ENCODE results near the gene SGCD.
"Not testable (repeated sequence)": the region's sequence is repeated elsewhere in the genome, so short reads cannot be mapped to it uniquely, and the experiment has no call there.

Gene SGCD

GRCh38 chr5:156654444-156654843 is 327.5 kb downstream of the SGCD start:
- no peak for DNase-seq

DNA sequence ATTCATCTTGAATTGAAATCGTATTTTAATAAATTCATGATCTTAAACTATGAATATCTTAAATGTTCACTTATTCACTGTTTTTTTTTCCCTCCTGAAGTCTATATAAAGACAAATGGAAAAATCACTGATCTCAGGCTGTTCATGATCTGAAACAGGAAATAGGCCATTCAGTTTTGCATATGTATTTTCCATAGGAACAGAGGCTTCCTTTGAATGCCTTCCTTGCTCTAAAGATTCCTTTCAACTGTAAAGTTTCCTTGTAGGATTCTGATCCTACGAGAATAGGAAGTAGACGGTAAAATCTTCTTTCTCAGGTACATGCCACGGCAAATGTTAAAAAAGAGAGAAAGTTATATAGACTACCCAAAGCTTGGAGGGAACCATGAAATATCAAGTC is 328.8 kb downstream of the SGCD start:
- no peak for DNase-seq

DNA sequence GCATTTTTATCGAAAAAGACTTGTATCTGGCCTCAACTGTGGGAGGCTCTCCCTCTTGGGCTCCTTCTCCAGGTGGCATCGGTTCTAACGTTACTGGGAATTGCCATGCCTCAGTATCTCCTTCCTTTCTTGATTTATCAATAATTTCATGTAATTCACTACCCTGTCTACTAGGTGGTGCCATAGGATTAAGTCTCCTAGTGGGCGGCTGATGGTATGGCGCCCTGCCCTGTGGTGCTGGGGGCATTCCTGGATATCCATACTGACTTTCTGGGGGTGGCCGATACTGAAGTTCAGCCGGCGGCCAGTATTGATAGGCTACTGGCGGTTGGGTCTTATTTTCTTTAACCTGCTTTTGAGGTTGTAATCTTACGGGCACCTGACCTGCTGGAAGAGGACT is 337.9 kb downstream of the SGCD start:
- DNase-seq, result not testable (repeated sequence)

- DNase-seq, result not testable (repeated sequence)
Measured at GRCh38 chr5:156666686-156667085, 339.7 kb downstream of the SGCD start.

DNA sequence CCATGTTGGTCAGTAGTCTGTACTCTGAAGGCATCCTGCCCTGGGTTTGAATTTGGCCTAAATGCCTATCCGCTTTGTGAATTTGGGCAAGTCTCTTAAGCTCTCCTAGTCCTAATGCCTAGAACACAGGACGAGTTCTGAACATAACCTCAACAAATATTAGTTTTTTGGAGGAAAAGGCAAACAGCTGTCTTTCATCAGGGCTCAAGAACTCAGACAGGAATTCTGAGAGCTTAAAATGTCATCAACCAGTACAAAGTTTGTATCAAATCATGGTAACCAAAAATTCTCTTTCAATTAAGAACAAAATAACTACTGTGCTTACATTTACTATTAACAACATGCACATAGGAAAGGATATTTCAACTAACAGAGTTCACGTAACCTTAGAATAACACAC is 340.7 kb downstream of the SGCD start:
- DNase-seq, result no peak

DNA sequence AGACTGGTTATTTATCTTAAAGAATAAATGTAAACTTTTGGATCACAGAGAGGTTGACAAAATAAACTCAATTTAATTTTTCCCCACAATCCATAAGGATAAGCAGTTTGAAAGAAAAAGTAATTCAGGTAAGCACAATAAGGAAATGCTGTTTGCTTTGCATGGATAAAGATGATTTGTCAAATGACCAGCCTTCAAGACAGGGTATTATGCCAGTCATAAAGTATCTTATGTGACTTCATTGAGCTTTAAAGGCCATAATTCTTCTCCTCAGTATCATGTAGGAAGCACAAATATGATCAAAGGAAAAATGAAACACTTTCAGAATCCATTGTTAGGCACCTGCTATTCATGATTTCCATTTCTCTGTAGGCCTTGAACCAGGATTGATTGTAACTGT is 342.5 kb downstream of the SGCD start:
- no peak for DNase-seq

- DNase-seq, result no peak
Measured at GRCh38 chr5:156670615-156671014, 343.7 kb downstream of the SGCD start.

GRCh38 chr5:156675395-156675794 is 348.4 kb downstream of the SGCD start:
- no peak for DNase-seq

DNA sequence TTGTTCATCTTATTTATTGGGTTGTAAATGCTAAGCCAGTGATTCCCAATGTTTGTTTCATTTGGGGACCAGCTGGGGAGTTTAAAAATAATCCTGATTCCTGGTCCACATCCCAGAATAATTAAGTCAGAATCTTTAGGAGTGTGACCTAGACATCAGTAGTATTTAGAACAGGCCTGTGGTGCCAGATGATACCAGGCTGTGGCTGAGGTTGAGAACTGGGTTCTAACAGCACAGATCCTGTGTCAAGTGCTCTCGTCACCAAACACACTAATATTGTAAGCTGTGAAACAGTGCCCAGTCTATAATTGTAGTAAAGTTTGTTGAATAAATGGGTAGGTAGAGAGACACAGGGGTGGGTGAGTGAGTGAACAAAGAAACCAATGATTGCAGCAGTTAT is 351.0 kb downstream of the SGCD start:
- DNase-seq, result no peak

DNA sequence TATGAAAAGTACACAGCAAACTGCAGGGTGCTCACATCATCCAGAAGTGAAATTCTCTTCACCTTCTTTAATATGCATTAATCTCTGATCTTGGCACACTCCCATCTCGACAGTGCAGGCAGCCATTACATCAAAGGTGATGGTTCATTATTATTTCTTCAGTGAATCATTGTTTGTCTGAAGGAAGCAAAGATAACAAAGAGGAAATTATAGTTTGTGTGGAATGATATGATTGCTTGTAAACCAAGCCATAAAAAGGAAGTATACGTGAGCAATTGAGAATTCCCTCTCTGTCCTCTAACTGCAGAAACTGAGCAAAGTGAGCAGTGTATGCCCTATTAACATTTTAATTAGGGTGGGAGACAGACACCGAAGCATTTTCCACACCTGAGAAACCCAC is 351.5 kb downstream of the SGCD start:
- DNase-seq, result no peak

GRCh38 chr5:156680831-156681230 is 353.9 kb downstream of the SGCD start:
- no peak for DNase-seq

GRCh38 chr5:156681265-156681664 is 354.3 kb downstream of the SGCD start:
- DNase-seq, result no peak

DNA sequence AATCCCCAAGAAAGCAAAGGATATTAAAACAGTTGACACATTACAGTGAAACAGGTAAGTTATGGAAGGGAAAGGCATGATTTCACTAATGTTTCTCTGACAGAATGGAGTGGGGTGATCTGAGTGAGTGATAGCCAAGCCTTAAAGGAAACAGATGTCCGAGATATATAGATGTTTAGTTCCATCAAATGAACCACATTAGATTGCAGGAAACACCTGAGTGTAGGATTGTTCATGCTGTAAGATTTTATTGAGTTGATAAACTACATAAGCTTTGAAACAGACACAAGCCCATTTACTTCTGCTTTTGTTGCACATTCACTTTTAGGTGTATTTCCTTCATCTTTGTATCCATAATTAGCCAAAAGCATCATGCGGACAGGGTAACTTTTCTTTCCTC is 356.0 kb downstream of the SGCD start:
- no peak for DNase-seq

DNA sequence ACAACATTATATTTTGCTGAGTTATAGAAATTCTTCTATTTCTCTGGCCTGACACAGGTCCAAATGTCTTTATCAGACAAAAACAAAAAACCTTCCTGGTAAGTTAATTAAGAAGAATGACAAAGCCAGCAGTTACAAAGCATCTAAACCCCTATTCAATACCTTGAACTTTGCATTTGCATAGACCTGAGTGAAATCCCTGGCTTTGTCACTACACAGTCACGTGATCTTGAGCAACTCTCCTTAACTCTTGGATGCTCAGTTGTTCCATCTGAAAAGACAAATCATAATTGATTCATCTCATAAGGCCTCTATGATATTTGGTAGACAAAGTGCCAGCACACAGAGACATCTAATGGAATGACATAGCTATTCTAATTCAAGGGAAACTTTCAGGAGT is 356.5 kb downstream of the SGCD start:
- no peak for DNase-seq

DNA sequence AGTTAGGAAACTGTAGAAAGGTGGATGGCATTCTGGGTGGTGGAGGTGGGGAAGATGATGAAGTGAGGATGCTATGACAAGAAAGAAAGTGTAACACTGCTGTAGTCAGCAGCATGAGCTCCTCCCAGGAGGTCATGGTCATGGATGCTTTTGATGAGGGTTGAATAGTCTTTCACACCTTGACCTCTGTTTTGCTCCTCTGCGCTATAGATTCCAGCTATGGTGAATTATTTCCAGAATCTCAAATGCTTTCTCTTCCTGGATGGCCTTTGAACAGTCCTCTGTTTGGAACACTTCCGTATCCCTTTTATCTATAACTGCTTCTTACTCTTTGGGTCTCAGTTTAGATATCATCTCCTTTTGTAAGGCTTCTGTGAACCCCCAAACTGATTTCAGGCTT is 357.3 kb downstream of the SGCD start:
- DNase-seq, result no peak

- no peak for DNase-seq
Measured at GRCh38 chr5:156685481-156685880, 358.5 kb downstream of the SGCD start.

GRCh38 chr5:156686380-156686779 is 359.4 kb downstream of the SGCD start:
- DNase-seq, result no peak

DNA sequence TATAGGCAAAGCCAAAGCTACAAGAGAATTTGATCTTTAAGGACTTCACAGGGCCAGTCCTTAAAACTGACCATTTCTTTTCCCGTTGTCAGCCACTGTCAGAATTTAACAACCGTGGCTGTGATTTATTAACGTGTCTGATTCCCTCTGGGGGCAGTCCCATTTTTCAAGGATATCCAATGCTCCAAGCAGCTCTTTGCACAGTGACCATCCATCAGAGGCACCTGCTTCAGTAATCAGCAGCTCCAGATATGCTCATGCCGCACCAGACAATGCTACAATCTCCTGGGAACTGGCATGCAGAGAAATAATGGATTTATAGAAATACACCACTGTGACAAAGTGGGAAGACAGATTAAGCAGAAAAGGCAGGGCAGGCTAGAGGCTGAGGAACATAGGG is 359.8 kb downstream of the SGCD start:
- DNase-seq, result no peak

- no peak for DNase-seq
Measured at GRCh38 chr5:156687514-156687913, 360.6 kb downstream of the SGCD start.

GRCh38 chr5:156691572-156691971 is 364.6 kb downstream of the SGCD start:
- DNase-seq, result no peak

DNA sequence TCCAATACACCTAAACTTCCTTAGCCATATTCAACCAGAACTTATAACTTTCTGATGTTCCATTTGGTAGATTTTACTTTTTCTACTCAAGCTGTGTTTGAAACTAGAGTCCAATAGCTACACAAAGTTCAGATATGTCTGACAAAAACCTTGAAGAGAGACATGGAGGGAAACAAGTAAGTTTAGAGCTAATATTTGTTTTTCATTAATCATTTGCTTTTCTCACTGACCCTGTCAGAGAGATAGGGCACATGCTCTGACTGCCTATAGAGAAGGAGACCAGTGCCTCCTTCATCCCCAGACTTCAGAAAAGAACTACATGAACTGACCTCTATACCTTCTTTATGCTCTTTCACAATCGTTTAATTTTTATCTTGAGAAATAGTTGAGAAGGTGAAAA is 366.1 kb downstream of the SGCD start:
- no peak for DNase-seq

DNA sequence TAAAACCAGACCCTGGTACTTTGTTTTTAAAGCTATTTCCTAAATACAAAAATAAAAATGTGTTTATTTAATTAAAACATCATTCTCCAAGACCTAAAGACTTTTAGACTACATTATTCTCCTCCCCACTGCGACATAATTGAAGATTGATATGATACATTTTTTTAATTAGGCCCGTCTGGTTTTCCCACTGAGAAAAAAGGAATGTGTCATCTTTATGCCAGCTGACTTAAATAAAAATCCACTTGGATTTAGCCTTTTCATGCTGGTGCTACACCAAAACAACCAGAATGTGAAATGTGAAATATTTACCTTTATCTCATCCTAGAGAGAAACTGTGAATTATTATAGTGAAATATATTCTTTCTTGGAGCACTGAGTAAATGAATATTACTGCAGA is 367.6 kb downstream of the SGCD start:
- DNase-seq, result no peak

DNA sequence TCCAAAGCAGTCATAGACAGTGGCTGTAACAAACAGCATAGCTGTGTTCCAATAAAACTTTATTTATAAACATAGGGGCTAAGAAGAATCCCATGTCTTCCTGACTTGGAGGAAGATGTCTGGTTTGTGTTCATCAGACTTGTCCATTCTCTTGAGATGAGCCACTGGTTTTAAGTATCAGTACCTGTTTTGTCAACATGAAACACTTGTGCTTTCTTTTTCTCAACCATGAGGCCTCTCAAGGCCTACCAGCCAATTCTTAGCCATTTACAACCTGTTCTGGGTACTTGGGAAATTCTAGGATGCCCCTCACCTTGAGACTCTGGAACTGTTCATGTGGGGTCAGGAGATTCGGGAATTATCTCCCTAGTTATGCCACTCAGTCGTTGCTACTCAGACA is 368.8 kb downstream of the SGCD start:
- no peak for DNase-seq

GRCh38 chr5:156698323-156698722 is 371.4 kb downstream of the SGCD start:
- no peak for DNase-seq

- no peak for DNase-seq
Measured at GRCh38 chr5:156699147-156699546, 372.2 kb downstream of the SGCD start.

GRCh38 chr5:156704139-156704538 is 377.2 kb downstream of the SGCD start:
- DNase-seq, result no peak
